GM13977 (cell line): ENCODE results near the gene KCNJ1.
A peak's percentile ranks its signal among the peaks of the same experiment; 100 is the strongest.

Experiments used
- DNase-seq: peaks from one replicate; pipeline ENCODE4 v3.0.0; 2012; ENCODE audit warnings: low spot score
- in situ Hi-C: fragments of 300-500 bp; cut with MboI; formaldehyde crosslinking; loops from one replicate; pipeline ENCODE4 v1.12.0; 2022; ENCODE audit warnings: low sequenced_read_pairs, low pct_unique_long_range_greater_than_20kb, mixed read lengths, inconsistent platforms; ENCODE audit not compliant: unreplicated experiment
- TF ChIP-seq, protein P1 (sequence below): IDR thresholded peaks from 2 replicates; pipeline ENCODE4 v1.5.1; 2012; ENCODE audit warnings: mild to moderate bottlenecking, control low read depth; ENCODE audit not compliant: insufficient read depth; ENCODE audit errors: extremely low read depth, missing control alignments

Gene KCNJ1

DNA sequence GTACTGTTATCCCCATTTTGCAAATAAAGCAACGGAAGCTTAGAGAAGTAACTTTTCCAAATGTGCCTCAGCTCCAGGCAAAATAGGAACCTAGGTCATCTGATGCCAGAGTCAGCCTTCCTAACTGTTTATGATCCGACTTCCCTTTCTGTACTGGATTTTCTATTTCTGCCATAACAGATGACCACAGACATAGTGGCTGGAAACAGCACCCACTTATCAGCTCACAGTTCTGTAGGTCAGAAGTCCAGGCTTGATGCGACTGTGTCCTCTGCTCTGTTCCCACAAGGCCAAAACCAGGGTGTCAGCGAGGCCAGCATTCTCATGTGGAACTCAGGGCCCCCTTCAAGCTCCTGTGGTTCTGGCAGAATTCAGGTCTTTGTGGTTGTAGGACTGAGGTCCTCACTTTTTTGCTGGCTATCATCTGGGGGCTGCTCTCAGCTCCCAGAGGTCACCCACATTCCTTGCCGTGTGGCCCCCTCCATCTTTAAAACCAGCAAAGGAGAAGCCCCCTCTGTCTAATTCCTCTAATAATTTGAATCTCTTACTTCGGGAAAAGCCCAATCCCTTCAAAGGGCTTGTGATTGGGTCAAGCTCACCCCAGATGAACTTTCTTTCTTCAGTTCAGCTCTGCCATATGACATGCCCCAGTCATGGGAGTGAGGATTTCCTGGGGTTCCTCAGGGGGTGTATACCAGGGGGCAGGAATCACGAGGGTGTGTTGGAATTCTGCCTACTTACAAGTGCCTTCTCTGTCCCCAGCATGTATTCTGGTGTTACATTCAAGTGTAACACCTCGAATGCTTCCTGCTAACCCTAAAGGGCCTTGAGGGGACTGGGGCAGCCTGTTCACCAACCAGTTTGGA is 39.3 kb upstream of the KCNJ1 start:
- in situ Hi-C loops, result no loop called here
- TF ChIP-seq, protein P1, sequence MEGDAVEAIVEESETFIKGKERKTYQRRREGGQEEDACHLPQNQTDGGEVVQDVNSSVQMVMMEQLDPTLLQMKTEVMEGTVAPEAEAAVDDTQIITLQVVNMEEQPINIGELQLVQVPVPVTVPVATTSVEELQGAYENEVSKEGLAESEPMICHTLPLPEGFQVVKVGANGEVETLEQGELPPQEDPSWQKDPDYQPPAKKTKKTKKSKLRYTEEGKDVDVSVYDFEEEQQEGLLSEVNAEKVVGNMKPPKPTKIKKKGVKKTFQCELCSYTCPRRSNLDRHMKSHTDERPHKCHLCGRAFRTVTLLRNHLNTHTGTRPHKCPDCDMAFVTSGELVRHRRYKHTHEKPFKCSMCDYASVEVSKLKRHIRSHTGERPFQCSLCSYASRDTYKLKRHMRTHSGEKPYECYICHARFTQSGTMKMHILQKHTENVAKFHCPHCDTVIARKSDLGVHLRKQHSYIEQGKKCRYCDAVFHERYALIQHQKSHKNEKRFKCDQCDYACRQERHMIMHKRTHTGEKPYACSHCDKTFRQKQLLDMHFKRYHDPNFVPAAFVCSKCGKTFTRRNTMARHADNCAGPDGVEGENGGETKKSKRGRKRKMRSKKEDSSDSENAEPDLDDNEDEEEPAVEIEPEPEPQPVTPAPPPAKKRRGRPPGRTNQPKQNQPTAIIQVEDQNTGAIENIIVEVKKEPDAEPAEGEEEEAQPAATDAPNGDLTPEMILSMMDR, result no peak
- no peak for DNase-seq

DNA sequence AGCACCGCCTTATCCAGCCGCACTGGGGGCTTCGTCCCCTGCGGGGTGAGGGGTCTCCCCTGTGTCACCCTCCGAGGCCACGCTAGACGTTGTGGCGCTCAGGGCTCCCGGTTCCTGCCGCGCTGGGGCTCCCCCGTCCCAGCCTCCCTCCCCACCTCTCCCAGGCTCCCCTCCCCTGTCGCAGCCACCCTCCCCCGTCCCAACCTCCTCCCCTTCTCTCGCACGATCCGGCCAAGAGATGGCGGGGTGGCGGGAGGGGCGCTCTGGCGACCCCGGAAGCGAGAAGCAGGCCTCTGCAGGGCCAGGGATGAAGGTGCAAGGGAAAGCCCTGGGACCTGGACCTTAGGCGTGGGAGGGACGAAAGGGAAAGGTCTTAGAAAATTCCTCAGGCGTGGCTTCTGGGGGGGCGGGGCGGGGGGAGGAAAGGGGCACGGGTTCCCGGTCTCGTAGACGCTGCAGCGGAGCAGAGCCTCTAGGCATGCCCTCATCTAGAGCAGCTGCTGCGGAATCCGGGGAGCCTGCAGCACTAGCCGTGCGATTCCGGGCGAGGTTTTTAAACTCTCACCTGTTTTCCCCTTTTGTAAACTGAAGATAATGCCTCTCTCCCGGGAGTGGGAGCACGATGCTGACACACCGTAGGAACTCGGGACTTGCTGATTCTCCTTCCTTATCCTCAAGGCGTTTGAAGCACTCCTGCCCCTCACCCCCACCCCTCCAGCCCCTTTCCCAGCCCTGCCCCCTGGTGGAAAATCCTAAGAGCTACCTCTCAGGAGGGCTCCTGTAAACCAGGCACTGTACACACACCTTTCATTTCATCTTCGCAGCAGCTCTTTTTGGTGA is 38.5 kb upstream of the KCNJ1 start:
- TF ChIP-seq, protein P1, result peak; percentile 34
- peak; percentile 71 for DNase-seq
- in situ Hi-C loops, result no loop called here

DNA sequence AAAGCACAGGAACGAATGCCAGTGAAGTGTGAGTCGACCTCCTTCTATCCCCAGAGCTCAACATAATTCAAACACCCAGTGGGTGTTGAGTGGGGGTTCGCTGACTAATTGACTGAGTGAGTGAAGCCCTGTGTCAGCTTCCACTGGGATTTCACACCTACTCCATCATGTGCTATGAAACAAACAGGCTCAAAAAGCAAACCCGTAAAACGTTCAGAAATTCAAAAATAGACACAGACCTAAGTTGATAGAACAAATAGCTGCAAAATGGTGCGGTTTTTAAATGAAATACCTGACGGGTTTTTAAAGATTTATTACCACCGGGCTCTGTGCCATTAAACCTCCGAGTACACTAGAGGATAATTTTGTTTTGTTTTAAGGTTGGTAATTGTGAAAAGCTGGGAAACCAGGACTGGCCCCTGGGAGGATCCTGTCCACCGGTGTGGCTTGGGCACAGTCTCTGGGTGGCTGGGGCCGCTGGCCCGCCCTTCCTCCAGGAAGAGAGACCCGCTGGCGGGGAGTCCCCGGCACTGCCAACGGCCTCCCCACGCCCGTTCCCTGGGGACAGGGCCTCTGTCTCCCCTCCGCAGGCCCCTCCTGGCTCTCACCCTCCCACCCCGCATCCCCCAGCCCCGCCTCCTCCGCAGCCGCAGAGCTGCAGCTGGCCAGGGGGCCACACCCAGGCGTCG is 37.7 kb upstream of the KCNJ1 start:
- DNase-seq, result no peak
- in situ Hi-C loops, result no loop called here
- TF ChIP-seq, protein P1, result no peak

DNA sequence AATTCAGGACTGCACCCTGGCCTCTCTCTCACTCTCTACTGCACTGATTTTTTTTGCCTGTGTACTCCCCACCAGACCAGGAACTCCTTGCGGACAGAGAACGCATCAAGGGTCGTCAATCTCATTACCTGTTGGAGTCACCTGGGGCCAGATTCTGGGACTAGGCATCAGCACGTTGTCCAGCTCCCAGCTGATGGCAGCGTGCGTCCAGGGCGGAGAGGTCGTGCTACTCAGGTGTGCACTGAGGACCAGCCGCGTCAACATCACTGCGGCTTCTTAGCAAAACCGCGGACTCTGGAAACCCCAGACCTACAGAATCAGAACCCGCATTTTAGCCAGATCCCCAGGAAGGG is 37.2 kb upstream of the KCNJ1 start:
- no peak for DNase-seq
- in situ Hi-C loops, result no loop called here
- TF ChIP-seq, protein P1, result no peak

DNA sequence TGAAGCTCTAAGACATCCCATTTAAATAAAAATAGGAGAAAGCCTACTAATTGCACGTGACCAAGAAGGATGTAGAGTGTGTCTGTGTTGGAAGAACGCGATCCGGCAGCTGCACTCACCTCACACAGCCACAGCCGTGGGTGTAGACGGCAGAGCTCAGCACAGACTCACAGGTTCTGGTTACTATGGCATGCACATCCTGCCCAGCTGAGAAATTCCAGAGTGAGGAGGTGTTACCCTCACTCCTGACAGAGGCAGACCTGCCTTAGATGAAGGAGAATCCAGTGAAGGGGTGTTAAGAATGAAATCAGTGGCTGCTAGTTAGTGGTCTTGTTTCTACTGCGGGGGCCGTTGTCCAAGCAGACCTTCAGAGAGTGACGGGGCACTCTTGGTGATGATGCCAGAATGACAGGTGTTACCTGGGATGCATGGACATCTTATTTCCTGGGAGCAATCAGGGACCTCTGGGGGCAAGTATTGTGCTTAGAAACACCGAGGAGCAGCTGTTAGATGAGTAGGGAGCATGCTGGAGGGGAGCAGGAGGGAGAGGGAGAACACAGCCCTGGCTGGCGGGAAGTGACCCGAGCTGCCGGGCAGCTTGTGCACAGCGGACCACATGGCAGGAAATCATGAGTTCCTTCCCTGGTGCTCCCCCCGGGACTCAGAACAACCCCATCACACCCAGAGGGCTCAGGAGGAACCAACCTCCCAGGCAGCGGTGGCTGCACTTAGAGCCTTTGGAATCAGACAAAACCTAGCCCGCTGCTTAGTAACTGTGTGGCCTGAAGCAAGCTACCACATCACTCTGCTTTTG is 36.4 kb upstream of the KCNJ1 start:
- in situ Hi-C loops, result no loop called here
- TF ChIP-seq, protein P1, result no peak
- DNase-seq, result no peak
